Thyroid gland (tissue), 4 donors: ENCODE measurements around the gene DUOXA1. TPM values are rescaled to one million over a fixed set of nuclear protein-coding genes. Genes with fewer than 3 reads are reported as not detected.

Experiments used
- DNase-seq, 2 donors: peaks; one replicate each; pipeline ENCODE4 v3.0.0-alpha.2; 2019
- H3K27ac ChIP-seq, 3 donors: fragments of 200-600 bp; sonication (generic); 1 replicate in 2 of 3; 2 replicates in 1 of 3; pipeline ENCODE4 v1.5.1; 2016 to 2019; ENCODE audit warnings: mild to moderate bottlenecking in 1 of 3, moderate library complexity in 1 of 3
- H3K27me3 ChIP-seq: fragments of 200-600 bp; sonication (generic); one replicate; pipeline ENCODE4 v1.5.1; 2019
- H3K36me3 ChIP-seq, 2 donors: fragments of 200-600 bp; sonication (generic); one replicate each; pipeline ENCODE4 v1.5.1; 2016 to 2019
- H3K4me1 ChIP-seq, 2 donors: fragments of 200-600 bp; sonication (generic); one replicate each; pipeline ENCODE4 v1.5.1; 2017 to 2019
- H3K4me3 ChIP-seq, 3 donors: fragments of 200-600 bp; sonication (generic); replicated peaks in 1 of 3; 1 replicate in 2 of 3; 2 replicates in 1 of 3; pipeline ENCODE4 v1.5.1; 2016; ENCODE audit warnings: mild to moderate bottlenecking in 1 of 3
- H3K9me3 ChIP-seq: fragments of 200-600 bp; sonication (generic); one replicate; pipeline ENCODE4 v1.5.1; 2017
- POLR2A ChIP-seq, 2 donors: fragments of 450-650 bp; IDR thresholded peaks; one replicate each; pipeline ENCODE4 v1.6.1; 2017; ENCODE audit warnings: antibody characterized with exemption in 2 of 2, mild to moderate bottlenecking in 2 of 2, moderate library complexity in 1 of 2
- WGBS, 2 donors: methylation state at CpG; one replicate each; pipeline ENCODE4 v1.1.5; 2017; 5-methylcytosine and 5-hydroxymethylcytosine counted together
- intact Hi-C: fragments of 100-400 bp; cut with DNase I; formaldehyde crosslinking; loops from one replicate; pipeline ENCODE4 v1.15.1; 2023
- total RNA-seq, 4 donors: library from RNA; depleted of rRNA; stranded (reverse); fragments of >200 nt; gene quantifications; one replicate each; pipeline ENCODE4 v1.2.3, GENCODE V29; 2016
- TF ChIP-seq, protein P1 (sequence below), 6 experiments: fragments of 200-600 bp in 3 of 6; fragments of 450-650 bp in 3 of 6; sonication (generic) in 3 of 6; IDR thresholded peaks; one replicate each; pipeline ENCODE4 v1.5.1; 2016 to 2019; ENCODE audit warnings: antibody characterized with exemption in 6 of 6, mild to moderate bottlenecking in 2 of 6, inconsistent platforms in 1 of 6, moderate library complexity in 1 of 6

DUOXA1 gene
- total RNA-seq, 4 donors from 2014 or later = 97.0 to 187 (median 150) TPM

DNA sequence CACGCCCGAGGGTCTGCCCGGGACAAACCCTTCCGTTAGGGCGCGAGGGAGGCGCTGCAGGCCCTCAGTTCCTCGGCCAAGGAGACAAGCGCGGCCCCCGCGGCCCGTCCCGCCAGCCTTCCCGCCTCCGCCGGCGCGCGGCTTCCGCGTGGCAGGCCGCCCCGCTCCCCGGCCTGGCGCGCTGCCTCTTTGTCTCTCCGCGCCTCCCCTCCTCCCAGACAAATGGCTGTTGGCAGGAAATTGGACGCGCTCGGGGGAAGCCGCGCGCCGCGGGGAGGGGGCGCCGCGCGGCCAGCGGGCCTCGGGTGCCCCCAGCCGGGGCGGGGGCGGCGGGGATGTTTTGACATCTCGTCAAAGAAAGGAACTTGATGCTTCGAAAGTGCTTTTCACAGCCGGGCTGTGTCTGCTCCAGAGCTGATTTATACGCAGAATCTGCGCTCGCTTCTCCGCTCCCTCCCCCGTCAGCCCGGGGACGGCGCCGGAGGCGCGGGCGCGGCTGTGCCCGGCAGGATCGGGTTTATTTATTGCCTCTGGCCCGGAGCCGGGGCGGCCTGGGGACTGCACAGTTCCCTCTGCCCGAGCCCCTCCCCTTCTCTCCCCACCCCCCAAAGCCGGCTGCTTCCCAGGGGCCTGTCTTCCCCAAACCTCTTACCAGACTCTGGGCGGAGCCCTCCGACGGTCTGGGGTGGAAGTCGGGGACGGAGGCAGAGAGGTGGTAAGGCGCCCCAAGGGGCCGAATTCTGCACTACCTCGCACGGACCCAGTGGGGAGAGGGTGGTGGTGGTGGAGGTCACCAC lies 37.4 kb upstream of the DUOXA1 start:
- no peaks in the 10 kb centered on the region for H3K27me3 ChIP-seq
- intact Hi-C loops = no loop called here
- peak overlapping the region; percentile 91 to 99 (median 97) for H3K27ac ChIP-seq
- TF ChIP-seq, protein P1, sequence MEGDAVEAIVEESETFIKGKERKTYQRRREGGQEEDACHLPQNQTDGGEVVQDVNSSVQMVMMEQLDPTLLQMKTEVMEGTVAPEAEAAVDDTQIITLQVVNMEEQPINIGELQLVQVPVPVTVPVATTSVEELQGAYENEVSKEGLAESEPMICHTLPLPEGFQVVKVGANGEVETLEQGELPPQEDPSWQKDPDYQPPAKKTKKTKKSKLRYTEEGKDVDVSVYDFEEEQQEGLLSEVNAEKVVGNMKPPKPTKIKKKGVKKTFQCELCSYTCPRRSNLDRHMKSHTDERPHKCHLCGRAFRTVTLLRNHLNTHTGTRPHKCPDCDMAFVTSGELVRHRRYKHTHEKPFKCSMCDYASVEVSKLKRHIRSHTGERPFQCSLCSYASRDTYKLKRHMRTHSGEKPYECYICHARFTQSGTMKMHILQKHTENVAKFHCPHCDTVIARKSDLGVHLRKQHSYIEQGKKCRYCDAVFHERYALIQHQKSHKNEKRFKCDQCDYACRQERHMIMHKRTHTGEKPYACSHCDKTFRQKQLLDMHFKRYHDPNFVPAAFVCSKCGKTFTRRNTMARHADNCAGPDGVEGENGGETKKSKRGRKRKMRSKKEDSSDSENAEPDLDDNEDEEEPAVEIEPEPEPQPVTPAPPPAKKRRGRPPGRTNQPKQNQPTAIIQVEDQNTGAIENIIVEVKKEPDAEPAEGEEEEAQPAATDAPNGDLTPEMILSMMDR (IDR thresholded peaks at IDR 0.05) = peak; percentile 33 to 65 (median 57)
- peak in 1 of 2 donors; percentile 49 for TF ChIP-seq POLR2A (IDR thresholded peaks at IDR 0.05)
- WGBS, 2 donors = 0% methylated on average over 16 to 21 of the region's 79 CpGs
- no peaks in the 10 kb centered on the region for H3K36me3 ChIP-seq
- H3K9me3 ChIP-seq = no peaks in the 10 kb centered on the region
- peaks cover 7 to 32% of the 10 kb centered on the region in 2 donors for H3K4me1 ChIP-seq
- DNase-seq = peak; percentile 85 to 89
- peak overlapping the region; percentile 5 to 70 (median 61) for H3K4me3 ChIP-seq

DNA sequence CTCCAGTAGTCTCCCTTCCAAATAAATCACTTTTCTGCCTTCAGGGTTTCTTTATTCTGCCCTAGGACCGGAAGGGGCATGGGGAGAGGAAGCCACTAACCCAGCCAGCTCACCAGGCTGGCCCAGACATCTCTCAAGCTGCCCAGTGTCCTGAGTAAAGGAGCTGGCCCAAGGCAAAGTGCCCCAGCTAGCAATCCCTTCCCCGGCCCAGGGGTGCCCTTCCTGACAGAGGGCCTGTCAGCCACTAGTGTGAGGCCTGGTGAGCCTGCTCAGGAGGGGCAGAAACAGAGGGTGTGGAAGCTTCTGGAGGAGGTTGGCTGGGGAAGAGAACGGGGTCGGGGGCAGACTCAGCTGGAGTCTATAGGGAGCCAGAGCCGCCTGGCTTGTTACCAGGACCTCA lies 35.9 kb upstream of the DUOXA1 start:
- no peaks in the 10 kb centered on the region for H3K36me3 ChIP-seq
- H3K27me3 ChIP-seq = no peaks in the 10 kb centered on the region
- H3K9me3 ChIP-seq = no peaks in the 10 kb centered on the region
- WGBS, 2 donors = 80 to 88% methylated on average over 4 to 5 of the region's 5 CpGs
- peak overlapping the region in 2 of 3 donors; percentile 97 to 99 for H3K27ac ChIP-seq
- no peak for TF ChIP-seq POLR2A (IDR thresholded peaks at IDR 0.05)
- TF ChIP-seq, protein P1 (IDR thresholded peaks at IDR 0.05) = no peak
- peaks cover 7 to 32% of the 10 kb centered on the region in 2 donors for H3K4me1 ChIP-seq
- intact Hi-C loops = no loop called here
- no peak for DNase-seq
- no peak overlapping the region for H3K4me3 ChIP-seq

DNA sequence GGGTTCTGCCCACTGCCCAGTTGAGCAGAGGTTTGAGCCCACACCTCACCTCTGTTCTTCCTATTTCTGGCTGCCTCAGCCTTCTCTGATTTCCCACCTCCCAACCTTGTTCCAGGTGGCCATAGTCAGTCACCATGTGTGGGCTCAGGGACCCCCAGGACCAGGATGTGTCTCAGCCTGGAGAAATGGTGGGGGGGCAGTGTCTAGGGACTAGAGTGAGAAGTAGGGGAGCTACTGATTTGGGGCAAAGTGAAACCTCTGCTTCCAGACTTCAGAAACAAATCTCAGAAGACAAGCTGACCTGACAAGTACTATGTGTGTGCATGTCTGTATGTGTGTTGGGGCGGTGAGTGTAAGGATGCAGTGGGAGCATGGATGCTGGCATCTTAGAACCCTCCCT lies 35.2 kb upstream of the DUOXA1 start:
- no peak for DNase-seq
- no peak for TF ChIP-seq POLR2A (IDR thresholded peaks at IDR 0.05)
- TF ChIP-seq, protein P1 (IDR thresholded peaks at IDR 0.05) = no peak
- no peaks in the 10 kb centered on the region for H3K27me3 ChIP-seq
- intact Hi-C loops = no loop called here
- no peaks in the 10 kb centered on the region for H3K36me3 ChIP-seq
- no peaks in the 10 kb centered on the region for H3K9me3 ChIP-seq
- H3K27ac ChIP-seq = peak overlapping the region in 1 of 3 donors; percentile 99
- H3K4me1 ChIP-seq = peaks cover 7 to 32% of the 10 kb centered on the region in 2 donors
- 100% methylated on average over 1 of the region's 1 CpG for WGBS, 2 donors
- no peak overlapping the region for H3K4me3 ChIP-seq

DNA sequence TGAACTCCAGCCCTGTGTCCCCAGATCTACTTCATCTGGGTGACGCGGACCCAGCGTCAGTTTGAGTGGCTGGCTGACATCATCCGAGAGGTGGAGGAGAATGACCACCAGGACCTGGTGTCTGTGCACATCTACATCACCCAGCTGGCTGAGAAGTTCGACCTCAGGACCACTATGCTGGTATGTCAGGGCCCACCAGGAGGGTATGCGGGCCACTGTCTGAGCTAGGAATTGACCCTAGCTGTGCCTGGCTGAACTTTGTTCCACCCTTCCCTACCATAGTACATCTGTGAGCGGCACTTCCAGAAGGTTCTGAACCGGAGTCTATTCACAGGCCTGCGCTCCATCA lies 33.8 kb upstream of the DUOXA1 start:
- intact Hi-C loops = no loop called here
- Histone ChIP-seq H3K36me3 (no peaks in the 10 kb centered on the region), H3K4me1 (peaks cover 7 to 32% of the 10 kb centered on the region in 2 donors), H3K9me3 (no peaks in the 10 kb centered on the region), H3K27me3 (no peaks in the 10 kb centered on the region), H3K27ac (peak overlapping the region in 1 of 3 donors; percentile 49), H3K4me3 (no peak overlapping the region)
- TF ChIP-seq, protein P1 (IDR thresholded peaks at IDR 0.05) = no peak
- TF ChIP-seq POLR2A (IDR thresholded peaks at IDR 0.05) = no peak
- DNase-seq = no peak
- WGBS, 2 donors = 97 to 98% methylated on average over 5 to 8 of the region's 9 CpGs

DNA sequence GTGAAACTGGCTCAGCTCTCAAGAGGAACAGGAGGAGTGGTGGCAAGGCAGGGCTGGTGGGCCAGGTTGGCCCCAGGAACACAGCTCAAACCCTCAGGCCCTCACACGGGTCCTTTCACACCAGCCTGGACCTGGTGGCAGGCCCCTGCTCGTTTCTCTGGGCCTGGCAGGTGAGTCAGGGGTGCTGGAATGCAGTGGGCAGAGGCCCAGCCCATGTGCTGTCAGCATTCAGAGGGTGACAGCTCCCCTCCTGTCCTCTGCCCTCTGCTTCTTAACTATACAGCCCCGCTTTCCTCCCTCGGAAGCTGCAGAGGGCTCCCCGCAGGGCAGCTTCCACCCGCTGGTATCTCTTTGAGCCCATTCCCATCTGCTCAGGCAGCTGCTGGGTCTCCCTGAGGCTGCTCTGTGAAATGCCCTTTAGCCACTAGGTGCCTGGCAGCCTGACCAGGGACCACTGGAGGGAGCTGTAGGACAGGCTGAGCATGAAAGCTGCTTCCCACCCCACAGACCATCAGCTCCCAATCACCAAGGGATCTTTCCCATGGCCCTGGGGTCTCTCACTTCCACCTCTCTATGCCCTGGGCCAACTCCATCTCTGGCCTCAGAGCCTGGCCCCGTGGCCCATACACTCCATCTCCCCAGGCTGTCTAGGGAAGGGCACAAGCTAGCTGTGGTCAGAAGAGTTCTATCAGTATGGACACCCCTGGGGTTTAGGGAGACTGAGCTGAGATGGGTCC lies 33.3 kb upstream of the DUOXA1 start:
- TF ChIP-seq, protein P1 (IDR thresholded peaks at IDR 0.05) = peak; percentile 44 to 81 (median 68)
- no peak for TF ChIP-seq POLR2A (IDR thresholded peaks at IDR 0.05)
- intact Hi-C loops = no loop called here
- Histone ChIP-seq H3K27me3 (no peaks in the 10 kb centered on the region), H3K9me3 (no peaks in the 10 kb centered on the region), H3K4me3 (no peak overlapping the region), H3K27ac (peak overlapping the region in 1 of 3 donors; percentile 49), H3K36me3 (no peaks in the 10 kb centered on the region), H3K4me1 (peaks cover 7 to 28% of the 10 kb centered on the region in 2 donors)
- 34 to 47% methylated on average over 4 to 7 of the region's 7 CpGs for WGBS, 2 donors
- DNase-seq = peak; percentile 69 to 75
